OCI-LY1 (cell line): ENCODE results near the gene SLC6A7.

Experiments used
- H2AFZ ChIP-seq: fragments of 200-600 bp; sonication (generic), shearing (Covaris generic); 2 replicates; pipeline ENCODE4 v1.6.0; 2014; ENCODE audit warnings: antibody characterized with exemption, mild to moderate bottlenecking, low read length
- H3F3A ChIP-seq: fragments of 200-600 bp; sonication (generic), shearing (Covaris generic); 2 replicates; pipeline ENCODE4 v1.6.0; 2014; ENCODE audit warnings: mild to moderate bottlenecking, antibody characterized with exemption, low read length, moderate library complexity; ENCODE audit not compliant: insufficient read depth
- H3K27ac ChIP-seq: fragments of 200-600 bp; sonication (generic); 2 replicates; pipeline ENCODE4 v1.5.1; 2014; ENCODE audit warnings: low read length, mixed run types, mild to moderate bottlenecking, low read depth; ENCODE audit not compliant: poor library complexity, severe bottlenecking
- H3K27me3 ChIP-seq: fragments of 200-600 bp; sonication (generic); 2 replicates; pipeline ENCODE4 v1.6.0; 2014; ENCODE audit warnings: antibody characterized with exemption, mild to moderate bottlenecking, low read length, moderate library complexity; ENCODE audit not compliant: insufficient read depth
- H3K36me3 ChIP-seq: fragments of 200-600 bp; sonication (generic); 2 replicates; pipeline ENCODE4 v1.6.1; 2014; ENCODE audit warnings: mild to moderate bottlenecking, antibody characterized with exemption, low read length, moderate library complexity, mixed read lengths; ENCODE audit not compliant: insufficient read depth
- H3K4me1 ChIP-seq: fragments of 200-600 bp; sonication (generic); 2 replicates; pipeline ENCODE4 v1.5.1; 2014; ENCODE audit warnings: mild to moderate bottlenecking, low read length, moderate library complexity; ENCODE audit not compliant: insufficient read depth, severe bottlenecking
- H3K4me2 ChIP-seq: fragments of 200-600 bp; sonication (generic), shearing (Covaris generic); 2 replicates; pipeline ENCODE4 v1.6.1; 2014; ENCODE audit warnings: low read length
- H3K4me3 ChIP-seq: fragments of 200-600 bp; sonication (generic); 2 replicates; pipeline ENCODE4 v1.5.1; 2014; ENCODE audit warnings: low read length, low read depth, mild to moderate bottlenecking, mixed read lengths; ENCODE audit not compliant: poor library complexity, severe bottlenecking
- H3K79me2 ChIP-seq: fragments of 200-600 bp; shearing (Covaris generic); 2 replicates; pipeline ENCODE4 v1.6.1; 2016; ENCODE audit warnings: mixed run types, low read length, mixed read lengths; ENCODE audit not compliant: insufficient read depth
- H3K9ac ChIP-seq: fragments of 200-600 bp; sonication (generic), shearing (Covaris generic); 2 replicates; pipeline ENCODE4 v1.6.1; 2014; ENCODE audit warnings: mild to moderate bottlenecking, low read length, mixed read lengths
- H3K9me2 ChIP-seq: fragments of 200-600 bp; sonication (generic), shearing (Covaris generic); 2 replicates; pipeline ENCODE4 v1.6.1; 2014; ENCODE audit warnings: low read depth, mild to moderate bottlenecking, low read length, mixed read lengths
- H3K9me3 ChIP-seq: fragments of 200-600 bp; shearing (Covaris generic); 2 replicates; pipeline ENCODE4 v1.6.1; 2014; ENCODE audit warnings: low read length, mixed read lengths
- H4K20me1 ChIP-seq: fragments of 200-600 bp; sonication (generic), shearing (Covaris generic); 2 replicates; pipeline ENCODE4 v1.6.0; 2016; ENCODE audit warnings: mild to moderate bottlenecking, low read length; ENCODE audit not compliant: insufficient read depth
- EZH2 ChIP-seq: fragments of 200-600 bp; sonication (generic), shearing (Covaris generic); IDR thresholded peaks from 2 replicates; pipeline ENCODE4 v1.8.0; 2017; ENCODE audit warnings: borderline replicate concordance, mixed run types, mild to moderate bottlenecking, antibody characterized with exemption, low read length, moderate library complexity, mixed read lengths
- TF ChIP-seq, protein P1 (sequence below): fragments of 200-600 bp; sonication (generic), shearing (Covaris generic); IDR thresholded peaks from 2 replicates; pipeline ENCODE4 v1.5.1; 2017; ENCODE audit warnings: mild to moderate bottlenecking, antibody characterized with exemption, low read length, moderate library complexity, mixed read lengths

The SLC6A7 gene

GRCh38 chr5:150245111-150245789 lies 55.4 kb downstream of the SLC6A7 start:
- H3K9ac ChIP-seq, result no peak overlapping the region
- no peak for TF ChIP-seq EZH2
- TF ChIP-seq, protein P1, sequence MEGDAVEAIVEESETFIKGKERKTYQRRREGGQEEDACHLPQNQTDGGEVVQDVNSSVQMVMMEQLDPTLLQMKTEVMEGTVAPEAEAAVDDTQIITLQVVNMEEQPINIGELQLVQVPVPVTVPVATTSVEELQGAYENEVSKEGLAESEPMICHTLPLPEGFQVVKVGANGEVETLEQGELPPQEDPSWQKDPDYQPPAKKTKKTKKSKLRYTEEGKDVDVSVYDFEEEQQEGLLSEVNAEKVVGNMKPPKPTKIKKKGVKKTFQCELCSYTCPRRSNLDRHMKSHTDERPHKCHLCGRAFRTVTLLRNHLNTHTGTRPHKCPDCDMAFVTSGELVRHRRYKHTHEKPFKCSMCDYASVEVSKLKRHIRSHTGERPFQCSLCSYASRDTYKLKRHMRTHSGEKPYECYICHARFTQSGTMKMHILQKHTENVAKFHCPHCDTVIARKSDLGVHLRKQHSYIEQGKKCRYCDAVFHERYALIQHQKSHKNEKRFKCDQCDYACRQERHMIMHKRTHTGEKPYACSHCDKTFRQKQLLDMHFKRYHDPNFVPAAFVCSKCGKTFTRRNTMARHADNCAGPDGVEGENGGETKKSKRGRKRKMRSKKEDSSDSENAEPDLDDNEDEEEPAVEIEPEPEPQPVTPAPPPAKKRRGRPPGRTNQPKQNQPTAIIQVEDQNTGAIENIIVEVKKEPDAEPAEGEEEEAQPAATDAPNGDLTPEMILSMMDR, result no peak
- H3K4me2 ChIP-seq, result no peak overlapping the region
- no peaks in the 10 kb centered on the region for H3K79me2 ChIP-seq
- no peaks in the 10 kb centered on the region for H3K9me2 ChIP-seq
- H3F3A ChIP-seq, result no peaks in the 10 kb centered on the region
- H2AFZ ChIP-seq, result no peak overlapping the region
- H3K36me3 ChIP-seq, result no peaks in the 10 kb centered on the region
- H3K4me3 ChIP-seq, result no peak overlapping the region
- H3K9me3 ChIP-seq, result no peaks in the 10 kb centered on the region
- no peak overlapping the region for H3K27ac ChIP-seq
- H4K20me1 ChIP-seq, result no peaks in the 10 kb centered on the region
- H3K4me1 ChIP-seq, result no peaks in the 10 kb centered on the region
- no peaks in the 10 kb centered on the region; the same call in 1 of the 2 replicates for H3K27me3 ChIP-seq

- no peak overlapping the region for H3K9ac ChIP-seq
- no peaks in the 10 kb centered on the region for H4K20me1 ChIP-seq
- no peaks in the 10 kb centered on the region for H3F3A ChIP-seq
- H3K9me3 ChIP-seq, result no peaks in the 10 kb centered on the region
- H3K4me3 ChIP-seq, result no peak overlapping the region
- H3K27ac ChIP-seq, result no peak overlapping the region
- TF ChIP-seq, protein P1, result no peak
- no peak for TF ChIP-seq EZH2
- no peaks in the 10 kb centered on the region for H3K4me1 ChIP-seq
- H3K27me3 ChIP-seq, result no peaks in the 10 kb centered on the region; the same call in 1 of the 2 replicates
- no peak overlapping the region for H2AFZ ChIP-seq
- H3K36me3 ChIP-seq, result no peaks in the 10 kb centered on the region
- H3K79me2 ChIP-seq, result no peaks in the 10 kb centered on the region
- no peak overlapping the region for H3K4me2 ChIP-seq
- no peaks in the 10 kb centered on the region for H3K9me2 ChIP-seq
Observed at GRCh38 chr5:150245808-150246207, 55.9 kb downstream of the SLC6A7 start.

GRCh38 chr5:150246429-150246828 lies 56.6 kb downstream of the SLC6A7 start:
- Histone ChIP-seq H3K36me3 (no peaks in the 10 kb centered on the region), H3K79me2 (no peaks in the 10 kb centered on the region), H3K9ac (no peak overlapping the region), H3K9me2 (no peaks in the 10 kb centered on the region), H3K27ac (no peak overlapping the region), H3K4me1 (no peaks in the 10 kb centered on the region), H4K20me1 (no peaks in the 10 kb centered on the region), H3K27me3 (no peaks in the 10 kb centered on the region; the same call in 1 of the 2 replicates), H3K9me3 (no peaks in the 10 kb centered on the region), H3K4me3 (no peak overlapping the region), H3K4me2 (no peak overlapping the region), H2AFZ (no peak overlapping the region), H3F3A (no peaks in the 10 kb centered on the region)
- no peak for TF ChIP-seq EZH2
- TF ChIP-seq, protein P1, result no peak
